GM12891 (cell line): ENCODE data around the gene SLC44A3.

ENCODE experiments used
- POLR2A ChIP-seq: IDR thresholded peaks from 2 replicates; pipeline ENCODE4 v1.6.1; 2011; ENCODE audit warnings: low read depth, low read length, control low read depth
- POLR2AphosphoS5 ChIP-seq: IDR thresholded peaks from 2 replicates; pipeline ENCODE4 v1.6.1; 2011; ENCODE audit warnings: low read depth, low read length, control low read depth
- SPI1 ChIP-seq: IDR thresholded peaks from 2 replicates; pipeline ENCODE4 v1.6.1; 2011; ENCODE audit warnings: low read depth, low read length, control low read depth
- TAF1 ChIP-seq: IDR thresholded peaks from 2 replicates; pipeline ENCODE4 v1.6.1; 2011; ENCODE audit warnings: low read depth, low read length, control low read depth

- TF ChIP-seq POLR2A = no peak
- TF ChIP-seq POLR2AphosphoS5 = no peak
- TF ChIP-seq TAF1 = no peak
- no peak for TF ChIP-seq SPI1
Measured at GRCh38 chr1:94907136-94907535, 87.0 kb downstream of the SLC44A3 start.
